ENCODE measurements around the gene EIF2B4. TPM values are rescaled to one million over a fixed set of nuclear protein-coding genes. Genes with fewer than 3 reads are reported as not detected.

The EIF2B4 gene
- total and polyA plus RNA-seq, 2 of the 13 experiments (the other 11 are each of a cell fraction or from before 2014, with no cell fraction given) = 91.5 to 96.4 TPM

DNA sequence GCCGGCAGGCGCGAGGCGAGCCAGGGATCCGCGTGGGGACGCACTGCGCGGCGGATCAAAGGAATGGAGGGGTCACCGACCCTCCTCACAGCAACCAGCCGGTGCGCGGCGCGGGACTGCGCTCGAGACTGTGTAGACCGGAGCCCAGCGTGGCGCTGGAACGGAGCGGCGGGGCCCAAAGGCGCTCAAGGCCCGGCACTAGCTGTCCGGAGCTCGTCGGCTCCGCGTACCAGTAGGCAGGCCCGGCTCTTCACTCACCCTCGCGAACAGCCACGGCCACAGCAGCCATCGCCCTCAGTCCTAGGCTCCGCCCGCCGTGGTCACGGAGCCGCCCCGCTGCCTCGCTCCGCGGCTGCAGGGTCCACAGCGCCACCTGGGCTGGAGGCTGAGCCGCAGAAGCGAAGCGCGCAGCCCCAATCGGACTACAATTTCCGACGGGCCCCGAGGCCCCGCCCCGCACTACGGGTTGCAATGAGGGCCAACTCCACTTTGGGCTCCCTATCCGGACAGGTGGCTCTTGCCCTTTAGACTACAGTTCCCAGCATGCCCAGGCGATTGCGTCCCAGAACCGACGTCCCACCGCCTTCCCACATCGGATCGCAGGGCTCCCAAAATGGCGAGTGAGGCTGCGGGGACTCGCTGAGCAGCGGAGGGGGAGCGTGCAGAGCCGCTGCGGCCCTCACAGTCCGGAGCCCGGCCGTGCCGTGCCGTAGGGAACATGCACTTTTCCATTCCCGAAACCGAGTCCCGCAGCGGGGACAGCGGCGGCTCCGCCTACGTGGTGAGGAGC, at the start of gene EIF2B4, which contains the start of gene SNX17 (continued):
- peak; percentile 38; the same call in 1 of the 2 replicates for TF ChIP-seq SOX13 (IDR thresholded peaks at IDR 0.05)
- peak; percentile 47 to 66; a peak in 2 of 4 replicates for TF ChIP-seq SOX13 (CRISPR knock-in tag; conservative IDR thresholded peaks at IDR 0.05 in 1 of 2, IDR thresholded peaks at IDR 0.05 in 1 of 2)
- peak; percentile 96 for TF ChIP-seq HOXA5 (CRISPR knock-in tag; IDR thresholded peaks at IDR 0.05)
- TF ChIP-seq, protein P1, sequence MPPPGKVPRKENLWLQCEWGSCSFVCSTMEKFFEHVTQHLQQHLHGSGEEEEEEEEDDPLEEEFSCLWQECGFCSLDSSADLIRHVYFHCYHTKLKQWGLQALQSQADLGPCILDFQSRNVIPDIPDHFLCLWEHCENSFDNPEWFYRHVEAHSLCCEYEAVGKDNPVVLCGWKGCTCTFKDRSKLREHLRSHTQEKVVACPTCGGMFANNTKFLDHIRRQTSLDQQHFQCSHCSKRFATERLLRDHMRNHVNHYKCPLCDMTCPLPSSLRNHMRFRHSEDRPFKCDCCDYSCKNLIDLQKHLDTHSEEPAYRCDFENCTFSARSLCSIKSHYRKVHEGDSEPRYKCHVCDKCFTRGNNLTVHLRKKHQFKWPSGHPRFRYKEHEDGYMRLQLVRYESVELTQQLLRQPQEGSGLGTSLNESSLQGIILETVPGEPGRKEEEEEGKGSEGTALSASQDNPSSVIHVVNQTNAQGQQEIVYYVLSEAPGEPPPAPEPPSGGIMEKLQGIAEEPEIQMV (CRISPR knock-in tag; IDR thresholded peaks at IDR 0.05; ENCODE audit: low read depth) = peak; percentile 89; the same call in 1 of the 2 replicates
- TF ChIP-seq SOX5 (CRISPR knock-in tag; IDR thresholded peaks at IDR 0.05; ENCODE audit: borderline replicate concordance) = peak; percentile 78
- TF ChIP-seq, protein P2, sequence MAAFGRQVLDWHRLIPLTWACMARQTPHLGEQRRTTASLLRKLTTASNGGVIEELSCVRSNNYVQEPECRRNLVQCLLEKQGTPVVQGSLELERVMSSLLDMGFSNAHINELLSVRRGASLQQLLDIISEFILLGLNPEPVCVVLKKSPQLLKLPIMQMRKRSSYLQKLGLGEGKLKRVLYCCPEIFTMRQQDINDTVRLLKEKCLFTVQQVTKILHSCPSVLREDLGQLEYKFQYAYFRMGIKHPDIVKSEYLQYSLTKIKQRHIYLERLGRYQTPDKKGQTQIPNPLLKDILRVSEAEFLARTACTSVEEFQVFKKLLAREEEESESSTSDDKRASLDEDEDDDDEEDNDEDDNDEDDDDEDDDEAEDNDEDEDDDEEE (CRISPR knock-in tag; IDR thresholded peaks at IDR 0.05) = peak; percentile 65; the same call in 1 of the 2 replicates
- no peak; the same call in 1 of the 2 replicates for TF ChIP-seq NCOR1 (IDR thresholded peaks at IDR 0.05; ENCODE audit: borderline replicate concordance, low read length)
- peak; percentile 13; the same call in 1 of the 2 replicates for TF ChIP-seq ZBTB1 (CRISPR knock-in tag; IDR thresholded peaks at IDR 0.05; ENCODE audit: borderline replicate concordance)
- TF ChIP-seq MEIS1 (CRISPR knock-in tag; IDR thresholded peaks at IDR 0.05; ENCODE audit: borderline replicate concordance) = peak; percentile 97; the same call in 1 of the 2 replicates
- peak; percentile 91 for TF ChIP-seq NRL (CRISPR knock-in tag; IDR thresholded peaks at IDR 0.05; ENCODE audit: borderline replicate concordance)
- TF ChIP-seq NBN (conservative IDR thresholded peaks at IDR 0.05) = no peak
- TF ChIP-seq, protein P3, sequence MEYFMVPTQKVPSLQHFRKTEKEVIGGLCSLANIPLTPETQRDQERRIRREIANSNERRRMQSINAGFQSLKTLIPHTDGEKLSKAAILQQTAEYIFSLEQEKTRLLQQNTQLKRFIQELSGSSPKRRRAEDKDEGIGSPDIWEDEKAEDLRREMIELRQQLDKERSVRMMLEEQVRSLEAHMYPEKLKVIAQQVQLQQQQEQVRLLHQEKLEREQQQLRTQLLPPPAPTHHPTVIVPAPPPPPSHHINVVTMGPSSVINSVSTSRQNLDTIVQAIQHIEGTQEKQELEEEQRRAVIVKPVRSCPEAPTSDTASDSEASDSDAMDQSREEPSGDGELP (IDR thresholded peaks at IDR 0.05; ENCODE audit: borderline replicate concordance, low read depth) = peak; percentile 86
- TF ChIP-seq XRCC5 (optimal IDR thresholded peaks at IDR 0.05; ENCODE audit: low read length) = peak; percentile 99
- TF ChIP-seq RBFOX2 (IDR thresholded peaks at IDR 0.05; ENCODE audit: low read depth, low read length) = peak; percentile 99
- peak; percentile 86; the same call in 1 of the 2 replicates for TF ChIP-seq ZNF816 (CRISPR knock-in tag; IDR thresholded peaks at IDR 0.05; ENCODE audit: borderline replicate concordance)
- TF ChIP-seq SKI (IDR thresholded peaks at IDR 0.05; ENCODE audit: partially characterized antibody) = peak; percentile 80
- TF ChIP-seq SP140L (CRISPR knock-in tag; IDR thresholded peaks at IDR 0.05; ENCODE audit: borderline replicate concordance) = no peak
- peak; percentile 99 for TF ChIP-seq ZBTB38 (CRISPR knock-in tag; IDR thresholded peaks at IDR 0.05)
- TF ChIP-seq, protein P4, sequence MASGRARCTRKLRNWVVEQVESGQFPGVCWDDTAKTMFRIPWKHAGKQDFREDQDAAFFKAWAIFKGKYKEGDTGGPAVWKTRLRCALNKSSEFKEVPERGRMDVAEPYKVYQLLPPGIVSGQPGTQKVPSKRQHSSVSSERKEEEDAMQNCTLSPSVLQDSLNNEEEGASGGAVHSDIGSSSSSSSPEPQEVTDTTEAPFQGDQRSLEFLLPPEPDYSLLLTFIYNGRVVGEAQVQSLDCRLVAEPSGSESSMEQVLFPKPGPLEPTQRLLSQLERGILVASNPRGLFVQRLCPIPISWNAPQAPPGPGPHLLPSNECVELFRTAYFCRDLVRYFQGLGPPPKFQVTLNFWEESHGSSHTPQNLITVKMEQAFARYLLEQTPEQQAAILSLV (CRISPR knock-in tag; IDR thresholded peaks at IDR 0.05; ENCODE audit: borderline replicate concordance) = peak; percentile 97
- TF ChIP-seq IRF2 (CRISPR knock-in tag; IDR thresholded peaks at IDR 0.05) = peak; percentile 99
- TF ChIP-seq KDM5A (IDR thresholded peaks at IDR 0.05; ENCODE audit: borderline replicate concordance, low read length) = peak; percentile 87
- 0 out of 2 replicates have a peak, but pooled peaks have one; percentile 40 for TF ChIP-seq STAT5B (CRISPR knock-in tag; IDR thresholded peaks at IDR 0.05)
- TF ChIP-seq ZNF598 (CRISPR knock-in tag; IDR thresholded peaks at IDR 0.05; ENCODE audit: borderline replicate concordance) = peak; percentile 65; the same call in 1 of the 2 replicates
- TF ChIP-seq KDM6A (CRISPR knock-in tag; IDR thresholded peaks at IDR 0.05; ENCODE audit: low read depth) = no peak; the same call in 1 of the 2 replicates
- TF ChIP-seq, protein P5, sequence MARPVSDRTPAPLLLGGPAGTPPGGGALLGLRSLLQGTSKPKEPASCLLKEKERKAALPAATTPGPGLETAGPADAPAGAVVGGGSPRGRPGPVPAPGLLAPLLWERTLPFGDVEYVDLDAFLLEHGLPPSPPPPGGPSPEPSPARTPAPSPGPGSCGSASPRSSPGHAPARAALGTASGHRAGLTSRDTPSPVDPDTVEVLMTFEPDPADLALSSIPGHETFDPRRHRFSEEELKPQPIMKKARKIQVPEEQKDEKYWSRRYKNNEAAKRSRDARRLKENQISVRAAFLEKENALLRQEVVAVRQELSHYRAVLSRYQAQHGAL (CRISPR knock-in tag; IDR thresholded peaks at IDR 0.05; ENCODE audit: not compliant biosample characterization) = peak; percentile 43
